Lower leg skin (tissue), 4 donors: Measurements from ENCODE around the gene NSMCE1. TPM values are rescaled to one million over a fixed set of nuclear protein-coding genes. Genes with fewer than 3 reads are reported as not detected.
A peak's percentile ranks its signal among the peaks of the same experiment; 100 is the strongest.
"Not testable (repeated sequence)": the region's sequence is repeated elsewhere in the genome, so short reads cannot be mapped to it uniquely, and the experiment has no call there.

Experiments
- DNase-seq, 2 donors: peaks; one replicate each; pipeline ENCODE4 v3.0.0-alpha.2; 2019; ENCODE audit warnings: low spot score in 2 of 2
- H3K4me3 ChIP-seq: fragments of 200-600 bp; sonication (generic); 2 replicates; pipeline ENCODE4 v1.5.1; 2017; ENCODE audit warnings: mild to moderate bottlenecking, low read depth; ENCODE audit not compliant: poor library complexity, severe bottlenecking
- CTCF ChIP-seq, 3 donors: fragments of 450-650 bp; IDR thresholded peaks; one replicate each; pipeline ENCODE4 v1.5.1; 2016; ENCODE audit warnings: antibody characterized with exemption in 3 of 3, mild to moderate bottlenecking in 3 of 3, moderate library complexity in 2 of 3
- POLR2A ChIP-seq, 2 donors: fragments of 450-650 bp; IDR thresholded peaks; one replicate each; pipeline ENCODE4 v1.6.1; 2016 to 2017; ENCODE audit warnings: antibody characterized with exemption in 2 of 2, mild to moderate bottlenecking in 1 of 2, moderate library complexity in 1 of 2
- WGBS, 2 donors: methylation state at CpG; one replicate each; pipeline ENCODE4 v1.1.5; 2018; 5-methylcytosine and 5-hydroxymethylcytosine counted together
- intact Hi-C: fragments of 100-400 bp; cut with DNase I; formaldehyde crosslinking; loops from one replicate; pipeline ENCODE4 v1.15.0; 2023; ENCODE audit warnings: low total_unique reads
- total RNA-seq, 4 donors: library from RNA; depleted of rRNA; stranded (reverse); fragments of >200 nt; gene quantifications; one replicate each; pipeline ENCODE4 v1.1.0, GENCODE V29; 2016

Gene NSMCE1
- total RNA-seq, 4 donors from 2014 or later: 17.3 to 29.2 (median 21.1) TPM

GRCh38 chr16:27208796-27209195 lies 59.8 kb downstream of the NSMCE1 start:
- no peak for DNase-seq
- WGBS, 2 donors: 90 to 93% methylated on average over 3 of the region's 3 CpGs
- H3K4me3 ChIP-seq: no peak overlapping the region
- intact Hi-C loops: no loop called here
- no peak for TF ChIP-seq CTCF (IDR thresholded peaks at IDR 0.05)
- no peak for TF ChIP-seq POLR2A (IDR thresholded peaks at IDR 0.05)

DNA sequence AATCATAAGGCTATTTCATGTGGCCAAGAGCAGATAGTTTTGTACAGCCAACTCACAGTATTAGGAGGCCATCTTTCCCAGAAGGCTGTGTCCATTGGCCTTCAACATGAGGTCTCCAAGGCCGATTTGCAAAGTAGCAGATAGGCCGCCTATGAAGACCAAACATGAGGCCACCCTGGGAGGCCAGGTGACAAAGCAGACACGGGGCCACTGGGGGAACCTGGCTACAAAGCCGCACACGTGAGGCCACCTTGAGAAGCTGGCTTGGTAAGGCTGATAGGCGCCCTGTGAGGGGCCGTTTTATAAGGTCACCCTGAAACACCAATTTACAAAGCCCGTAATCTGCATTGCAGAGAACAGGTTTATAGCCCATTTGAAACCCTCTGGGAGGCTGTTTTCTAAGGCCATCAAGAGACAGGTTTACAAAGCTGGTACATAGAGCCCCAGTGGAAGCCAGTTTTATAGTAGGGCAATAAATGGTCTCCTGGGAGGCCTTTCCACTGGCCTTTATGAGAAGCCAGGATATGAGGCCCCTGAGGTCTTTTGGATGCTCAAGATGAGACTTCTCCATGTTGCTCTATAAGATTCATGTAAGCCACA lies 60.4 kb downstream of the NSMCE1 start:
- WGBS, 2 donors: 85 to 87% methylated on average over 8 of the region's 8 CpGs
- intact Hi-C loops: no loop called here
- H3K4me3 ChIP-seq: no peak overlapping the region
- no peak for TF ChIP-seq POLR2A (IDR thresholded peaks at IDR 0.05)
- TF ChIP-seq CTCF (IDR thresholded peaks at IDR 0.05): no peak
- DNase-seq: no peak

DNA sequence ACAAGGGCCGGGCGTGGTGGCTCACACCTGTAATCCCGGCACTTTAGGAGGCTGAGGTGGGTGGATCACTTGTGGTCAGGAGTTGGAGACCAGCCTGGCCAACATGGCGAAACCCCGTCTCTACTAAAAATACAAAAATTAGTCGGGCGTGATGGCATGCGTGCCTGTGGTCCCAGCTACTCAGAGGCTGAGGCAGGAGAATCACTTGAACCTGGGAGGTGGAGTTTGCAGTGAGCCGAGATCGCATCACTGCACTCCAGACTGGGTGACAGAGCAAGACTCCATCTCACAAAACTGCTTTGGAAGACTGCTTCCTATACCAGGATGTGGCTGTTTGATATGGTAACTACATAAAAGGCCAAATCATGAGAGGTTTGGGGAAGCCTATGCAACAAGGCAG lies 61.5 kb downstream of the NSMCE1 start:
- intact Hi-C loops, DNase-seq, H3K4me3 ChIP-seq: not testable (repeated sequence)
- WGBS, 2 donors: 89 to 95% methylated on average over 10 of the region's 10 CpGs

DNA sequence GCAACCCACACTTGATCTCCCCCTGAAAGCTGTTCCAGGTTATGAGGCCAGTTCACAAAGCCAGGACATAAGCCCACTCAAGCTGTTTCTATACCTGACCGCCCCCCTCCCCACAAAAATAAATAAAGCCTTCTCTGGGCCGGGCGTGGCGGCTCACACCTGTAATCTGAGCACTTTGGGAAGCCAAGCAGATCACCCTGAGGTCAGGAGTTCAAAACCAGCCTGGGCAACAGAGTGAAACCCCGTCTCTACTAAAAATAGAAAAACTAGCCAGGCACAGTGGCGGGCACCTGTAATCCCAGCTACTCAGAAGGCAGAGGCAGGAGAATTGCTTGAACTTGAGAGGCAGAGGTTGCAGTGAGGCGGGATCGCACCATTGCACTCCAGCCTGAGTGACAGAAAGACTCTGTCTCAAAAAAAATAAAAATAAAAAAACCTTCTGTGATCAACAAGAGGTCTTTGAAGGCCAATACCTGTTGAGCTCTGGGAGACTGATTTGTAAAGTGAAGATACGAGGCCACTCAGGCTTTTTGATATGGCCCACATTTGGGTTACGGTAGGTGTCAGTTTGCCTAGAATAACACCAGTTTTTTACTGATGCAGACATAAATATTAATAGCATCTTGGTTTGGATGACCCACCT lies 63.0 kb downstream of the NSMCE1 start:
- intact Hi-C loops: no loop called here
- H3K4me3 ChIP-seq: no peak overlapping the region
- TF ChIP-seq CTCF (IDR thresholded peaks at IDR 0.05) (no peak), POLR2A (IDR thresholded peaks at IDR 0.05) (no peak)
- no peak for DNase-seq
- 92 to 97% methylated on average over 10 of the region's 10 CpGs for WGBS, 2 donors

- H3K4me3 ChIP-seq: peak overlapping the region; percentile 29
- TF ChIP-seq POLR2A (IDR thresholded peaks at IDR 0.05) (no peak), CTCF (IDR thresholded peaks at IDR 0.05) (no peak)
- 38 to 40% methylated on average over 14 of the region's 14 CpGs for WGBS, 2 donors
- intact Hi-C loops: no loop called here
- no peak for DNase-seq
Measured at GRCh38 chr16:27204312-27204915, 64.2 kb downstream of the NSMCE1 start.

GRCh38 chr16:27203507-27204311 lies 64.9 kb downstream of the NSMCE1 start, which contains the start of gene KDM8:
Gene KDM8 (plus strand): TSS chr16:27203526. CDS start chr16:27210124, 6,598 bp downstream.
- TF ChIP-seq POLR2A (IDR thresholded peaks at IDR 0.05) (no peak), CTCF (IDR thresholded peaks at IDR 0.05) (no peak)
- peak; percentile 99 to 100 for DNase-seq
- intact Hi-C loops: no loop called here
- H3K4me3 ChIP-seq: peak within 1 kb of the TSS; percentile 29
- 0% methylated on average over 54 to 60 of the region's 70 CpGs for WGBS, 2 donors
